B cell (primary cell): ENCODE measurements around the gene R3HDM4. TPM values are rescaled to one million over a fixed set of nuclear protein-coding genes. Genes with fewer than 3 reads are reported as not detected.

Source experiments
- ATAC-seq: fragments of 200-7000 bp; cut with Tn5 transposase; one replicate; pipeline ENCODE4 v1.10.0; 2021; ENCODE audit warnings: low read depth, mild to moderate bottlenecking, moderate number of reproducible peaks, moderate library complexity
- CTCF ChIA-PET: fragments of 350-600 bp; sonication (Branson Sonifier 250); formaldehyde crosslinking; loops from one replicate; lab custom pipeline; 2021; ENCODE audit warnings: antibody characterized with exemption, inconsistent platforms; lab: Charles Lee
- POLR2A ChIA-PET: fragments of 350-600 bp; sonication (Branson Sonifier 250); formaldehyde crosslinking; loops from one replicate; lab custom pipeline; 2021; ENCODE audit warnings: antibody characterized with exemption; lab: Charles Lee
- DNase-seq: peaks from one replicate; pipeline ENCODE4 v3.0.0; 2013
- H2AFZ ChIP-seq: 2 replicates; pipeline ENCODE4 v1.6.1; 2012; ENCODE audit warnings: mild to moderate bottlenecking, low read depth, low read length; ENCODE audit not compliant: insufficient read depth, poor library complexity, severe bottlenecking
- H3K27ac ChIP-seq, 2 donors: 1 replicate in 1 of 2; 2 replicates in 1 of 2; pipeline ENCODE4 v1.5.1; 2012 to 2013; ENCODE audit warnings: low read length in 2 of 2, mild to moderate bottlenecking in 2 of 2, moderate library complexity in 1 of 2
- H3K27me3 ChIP-seq, 4 experiments: fragments of 200-600 bp in 1 of 4; sonication (generic) in 1 of 4; replicated peaks in 1 of 4; 1 replicate in 2 of 4; 2 replicates in 2 of 4; pipeline versions ENCODE4 v1.6.1 to v1.7.0; 2013 to 2016; ENCODE audit warnings: low read length in 3 of 4, mild to moderate bottlenecking in 2 of 4, mixed read lengths in 1 of 4, moderate library complexity in 1 of 4; ENCODE audit not compliant: insufficient read depth in 4 of 4, control insufficient read depth in 3 of 4; ENCODE audit errors: control extremely low read depth in 1 of 4
- H3K36me3 ChIP-seq, 2 experiments: replicated peaks in 1 of 2; 1 replicate in 1 of 2; 2 replicates in 1 of 2; pipeline versions ENCODE4 v1.6.1 to v1.7.1; 2013; ENCODE audit warnings: low read length in 1 of 2; ENCODE audit not compliant: insufficient read depth in 2 of 2, control insufficient read depth in 1 of 2; ENCODE audit errors: control extremely low read depth in 1 of 2, extremely low read depth in 1 of 2
- H3K4me1 ChIP-seq, 2 donors: fragments of 200-600 bp in 1 of 2; sonication (generic) in 1 of 2; 1 replicate in 1 of 2; 2 replicates in 1 of 2; pipeline versions ENCODE4 v1.5.1 to v1.6.1; 2013 to 2017; ENCODE audit warnings: low read length in 2 of 2; ENCODE audit not compliant: control insufficient read depth in 2 of 2, insufficient read depth in 2 of 2
- H3K4me2 ChIP-seq: replicated peaks from 2 replicates; pipeline ENCODE3; 2012; ENCODE audit warnings: mild to moderate bottlenecking, low read depth, low read length; ENCODE audit not compliant: poor library complexity, severe bottlenecking
- H3K4me3 ChIP-seq, 5 experiments: fragments of 200-600 bp in 1 of 5; sonication (generic) in 1 of 5; 1 replicate in 3 of 5; 2 replicates in 2 of 5; pipeline versions ENCODE4 v1.5.1 to v1.7.0; 2011 to 2016; ENCODE audit warnings: low read length in 4 of 5, mild to moderate bottlenecking in 4 of 5, low read depth in 2 of 5, control low read depth in 1 of 5, moderate library complexity in 1 of 5; ENCODE audit not compliant: insufficient read depth in 1 of 5; ENCODE audit errors: control extremely low read depth in 1 of 5, extremely low read depth in 1 of 5
- H3K79me2 ChIP-seq: fragments of 200-600 bp; sonication (generic); one replicate; pipeline ENCODE4 v1.6.0; 2016; ENCODE audit warnings: low read length; ENCODE audit not compliant: control insufficient read depth, insufficient read depth
- H3K9ac ChIP-seq: fragments of 200-600 bp; sonication (generic); 2 replicates; pipeline ENCODE4 v1.6.1; 2017; ENCODE audit warnings: mild to moderate bottlenecking, low read length, moderate library complexity
- H3K9me3 ChIP-seq, 3 donors: one replicate each; pipeline versions ENCODE4 v1.6.1 to v1.7.1; 2013; ENCODE audit warnings: low read length in 2 of 3; ENCODE audit not compliant: control insufficient read depth in 2 of 3, insufficient read depth in 1 of 3; ENCODE audit errors: control extremely low read depth in 1 of 3
- H4K20me1 ChIP-seq: 2 replicates; pipeline ENCODE4 v1.6.0; 2012; ENCODE audit warnings: mild to moderate bottlenecking, low read length; ENCODE audit not compliant: insufficient read depth, control insufficient read depth, poor library complexity, severe bottlenecking
- H3K27ac Mint-ChIP-seq: one replicate; pipeline ENCODE4 v1.8.0; 2021; ENCODE audit warnings: mixed read lengths
- H3K27me3 Mint-ChIP-seq: one replicate; pipeline ENCODE4 v1.8.0; 2021; ENCODE audit warnings: mixed read lengths
- H3K4me1 Mint-ChIP-seq: one replicate; pipeline ENCODE4 v1.8.0; 2021; ENCODE audit warnings: mixed read lengths
- H3K4me3 Mint-ChIP-seq: one replicate; pipeline ENCODE4 v1.8.0; 2021; ENCODE audit warnings: mixed read lengths
- H3K9me3 Mint-ChIP-seq: one replicate; pipeline ENCODE4 v1.8.0; 2022; ENCODE audit warnings: mixed read lengths; ENCODE audit not compliant: insufficient read depth
- EZH2 ChIP-seq: IDR thresholded peaks from 2 replicates; pipeline ENCODE4 v1.6.1; 2012; ENCODE audit warnings: borderline replicate concordance, low read depth, mild to moderate bottlenecking, moderate library complexity, low read length; ENCODE audit not compliant: insufficient read depth, poor library complexity, severe bottlenecking
- WGBS: methylation state at CpG from one replicate; pipeline ENCODE4 v1.1.5; 2013; ENCODE audit warnings: missing lambda C conversion rate; ENCODE audit not compliant: insufficient coverage; 5-methylcytosine and 5-hydroxymethylcytosine counted together
- intact Hi-C: fragments of 100-400 bp; cut with micrococcal nuclease; formaldehyde crosslinking; loops from one replicate; pipeline ENCODE4 v1.10.0; 2022
- polyA plus RNA-seq: library from polyadenylated mRNA; depleted of rRNA; stranded (reverse); fragments of >200 nt; gene quantifications from 2 replicates; pipeline ENCODE4 v1.2.3, GENCODE V29; 2012
- total RNA-seq, 2 donors: library from RNA; stranded (reverse); fragments of 120-200 nt in 1 of 2; gene quantifications; 1 replicate in 1 of 2; 2 replicates in 1 of 2; pipeline versions ENCODE4 v1.2.3 to v1.2.4, GENCODE V29; 2013 to 2022
- TF ChIP-seq, protein P1 (sequence below): fragments of 200-600 bp; IDR thresholded peaks from one replicate; pipeline ENCODE4 v1.8.0; 2022; ENCODE audit warnings: antibody characterized with exemption, mild to moderate bottlenecking

R3HDM4 gene
- total and polyA plus RNA-seq, 2 donors (not counting 1 experiment from before 2014, with no cell fraction given): 168 to 176 TPM

DNA sequence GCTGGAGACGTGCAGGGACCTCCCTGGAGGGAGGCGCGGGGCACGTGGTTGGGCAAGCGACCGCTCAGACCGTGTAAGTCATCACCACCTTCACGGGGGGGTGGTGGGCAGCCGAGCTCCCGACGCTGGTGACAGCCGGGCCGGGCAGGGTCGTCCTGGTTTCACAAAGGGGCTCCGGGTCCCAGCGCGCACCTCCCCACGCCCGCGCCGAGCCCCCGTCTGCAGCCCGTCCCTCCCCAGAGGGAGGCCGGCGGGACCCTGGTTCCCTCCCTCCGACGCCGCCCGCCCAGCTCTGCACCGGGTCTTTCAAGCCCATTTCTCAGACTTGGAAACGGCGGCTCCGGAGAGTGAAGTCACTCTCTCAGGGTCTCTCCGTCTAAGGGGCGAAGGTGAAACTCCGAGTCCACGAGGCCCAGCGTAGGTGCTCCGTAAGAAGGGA is 12.1 kb upstream of the R3HDM4 start:
- peak overlapping the region; percentile 91 for H3K4me3 Mint-ChIP-seq
- H3K27ac Mint-ChIP-seq: peak overlapping the region; percentile 95
- Histone ChIP-seq H3K4me3 (peak overlapping the region; percentile 58 to 94 (median 86)), H3K4me2 (peak overlapping the region; percentile 98), H4K20me1 (no peaks in the 10 kb centered on the region), H3K79me2 (peaks cover 17% of the 10 kb centered on the region), H3K27me3 (no peaks in the 10 kb centered on the region), H3K9ac (peak overlapping the region; percentile 94), H3K27ac (peak overlapping the region; percentile 85 to 94), H3K4me1 (peaks cover 20 to 42% of the 10 kb centered on the region in 2 donors), H3K9me3 (no peaks in the 10 kb centered on the region), H2AFZ (peak overlapping the region; percentile 97), H3K36me3 (no peaks in the 10 kb centered on the region)
- under 1% methylated on average over 39 of the region's 39 CpGs for WGBS
- no peaks in the 10 kb centered on the region for H3K9me3 Mint-ChIP-seq
- peaks cover 24% of the 10 kb centered on the region for H3K4me1 Mint-ChIP-seq
- DNase-seq: no peak
- intact Hi-C loops: loop anchor here (1.0 to 10.0 kb wide), 5 partner anchors 16 to 260 kb away; partner anchors contain the start of genes ARHGAP45, RNF126, RNU6-2 and TMEM259
- POLR2A ChIA-PET: interaction anchor here (0.6 to 1.3 kb wide), 6 partner anchors 26 to 268 kb away, joined by 3 to 5 read pairs (median 3); partner anchors contain the start of gene WDR18
- H3K27me3 Mint-ChIP-seq: no peaks in the 10 kb centered on the region
- TF ChIP-seq EZH2: no peak
- TF ChIP-seq, protein P1, sequence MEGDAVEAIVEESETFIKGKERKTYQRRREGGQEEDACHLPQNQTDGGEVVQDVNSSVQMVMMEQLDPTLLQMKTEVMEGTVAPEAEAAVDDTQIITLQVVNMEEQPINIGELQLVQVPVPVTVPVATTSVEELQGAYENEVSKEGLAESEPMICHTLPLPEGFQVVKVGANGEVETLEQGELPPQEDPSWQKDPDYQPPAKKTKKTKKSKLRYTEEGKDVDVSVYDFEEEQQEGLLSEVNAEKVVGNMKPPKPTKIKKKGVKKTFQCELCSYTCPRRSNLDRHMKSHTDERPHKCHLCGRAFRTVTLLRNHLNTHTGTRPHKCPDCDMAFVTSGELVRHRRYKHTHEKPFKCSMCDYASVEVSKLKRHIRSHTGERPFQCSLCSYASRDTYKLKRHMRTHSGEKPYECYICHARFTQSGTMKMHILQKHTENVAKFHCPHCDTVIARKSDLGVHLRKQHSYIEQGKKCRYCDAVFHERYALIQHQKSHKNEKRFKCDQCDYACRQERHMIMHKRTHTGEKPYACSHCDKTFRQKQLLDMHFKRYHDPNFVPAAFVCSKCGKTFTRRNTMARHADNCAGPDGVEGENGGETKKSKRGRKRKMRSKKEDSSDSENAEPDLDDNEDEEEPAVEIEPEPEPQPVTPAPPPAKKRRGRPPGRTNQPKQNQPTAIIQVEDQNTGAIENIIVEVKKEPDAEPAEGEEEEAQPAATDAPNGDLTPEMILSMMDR: no peak
- peak; percentile 44 for ATAC-seq
- CTCF ChIA-PET: interaction anchor here (0.8 to 7.9 kb wide), 4 partner anchors 9 to 68 kb away, joined by 3 to 143 read pairs (median 44); partner anchors contain the start of genes CFD and WDR18

DNA sequence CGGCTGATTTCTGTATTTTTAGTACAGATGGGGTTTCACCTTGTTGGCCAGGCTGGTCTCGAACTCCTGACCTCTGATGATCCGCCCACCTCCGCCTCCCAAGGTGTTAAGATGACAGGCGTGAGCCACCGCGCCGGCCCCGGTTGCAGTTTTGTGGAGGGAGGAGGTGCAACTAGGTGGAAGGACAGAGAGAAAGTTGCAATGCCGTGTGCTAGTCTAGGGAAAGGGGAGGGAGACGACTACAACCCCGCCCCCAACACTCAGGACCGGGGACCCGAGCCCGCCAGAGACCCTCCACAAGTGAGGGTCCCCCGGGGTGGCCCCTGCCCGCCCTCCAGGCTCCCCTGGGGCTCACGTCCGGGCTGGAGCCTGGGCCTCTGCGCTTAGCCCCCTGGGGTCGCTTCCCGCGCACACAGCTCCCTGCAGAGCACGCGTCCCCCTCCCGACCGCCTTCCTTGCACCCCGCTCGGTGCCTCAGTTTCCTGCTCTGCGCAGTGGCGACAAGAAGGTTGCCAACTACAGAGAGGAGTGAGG is 11.6 kb upstream of the R3HDM4 start:
- Histone ChIP-seq H3K4me2 (peak overlapping the region; percentile 98), H3K9ac (peak overlapping the region; percentile 94), H3K4me3 (peak overlapping the region; percentile 58 to 94 (median 86)), H3K79me2 (peaks cover 17% of the 10 kb centered on the region), H3K9me3 (no peaks in the 10 kb centered on the region), H4K20me1 (no peaks in the 10 kb centered on the region), H3K27ac (peak overlapping the region in 1 of 2 donors; percentile 94), H3K36me3 (no peaks in the 10 kb centered on the region), H3K27me3 (no peaks in the 10 kb centered on the region), H3K4me1 (peaks cover 21 to 43% of the 10 kb centered on the region in 2 donors), H2AFZ (peak overlapping the region; percentile 97)
- H3K27ac Mint-ChIP-seq: peak overlapping the region; percentile 81
- H3K9me3 Mint-ChIP-seq: no peaks in the 10 kb centered on the region
- ChIA-PET CTCF (interaction anchor here (0.8 to 7.9 kb wide), 7 partner anchors 9 to 72 kb away, joined by 3 to 143 read pairs (median 11); partner anchors contain the start of genes CFD and WDR18), POLR2A (interaction anchor here (0.6 to 1.3 kb wide), 6 partner anchors 24 to 268 kb away, joined by 3 to 11 read pairs (median 4); partner anchors contain the start of gene WDR18)
- H3K27me3 Mint-ChIP-seq: no peaks in the 10 kb centered on the region
- 17% methylated on average over 20 of the region's 31 CpGs for WGBS
- ATAC-seq (no peak), DNase-seq (peak; percentile 55)
- H3K4me3 Mint-ChIP-seq: peak overlapping the region; percentile 91
- TF ChIP-seq EZH2: no peak
- TF ChIP-seq, protein P1: no peak
- intact Hi-C loops: loop anchor here (1.0 to 10.0 kb wide), 6 partner anchors 17 to 268 kb away; partner anchors contain the start of genes ARHGAP45, RNF126, RNU6-2 and TMEM259
- H3K4me1 Mint-ChIP-seq: peaks cover 24% of the 10 kb centered on the region
